ENCODE measurements around the gene MTCL1. TPM values are rescaled to one million over a fixed set of nuclear protein-coding genes. Genes with fewer than 3 reads are reported as not detected.
A peak's percentile ranks its signal among the peaks of the same experiment; 100 is the strongest.

Gene MTCL1
- total RNA-seq, 2 donors from 2014 or later: 5.4 to 7.2 TPM

GRCh38 chr18:8705961-8706790 is 820 bp downstream of the MTCL1 start:
- H3K27me3 ChIP-seq: no peaks in the 10 kb centered on the region
- peak overlapping the region; percentile 48 to 75 for H3K27ac ChIP-seq
- no peak for DNase-seq (ENCODE audit: low spot score)
- H3K36me3 ChIP-seq: no peaks in the 10 kb centered on the region
- H3K4me3 ChIP-seq: peak overlapping the region; percentile 52 to 70
- no peaks in the 10 kb centered on the region for H3K9me3 ChIP-seq
- H3K4me1 ChIP-seq: peaks cover 0 to 24% of the 10 kb centered on the region in 2 donors
- no peak for TF ChIP-seq CTCF (IDR thresholded peaks at IDR 0.05)

- no peaks in the 10 kb centered on the region for H3K36me3 ChIP-seq
- peak overlapping the region in 1 of 2 donors; percentile 48 for H3K27ac ChIP-seq
- no peaks in the 10 kb centered on the region for H3K9me3 ChIP-seq
- peak overlapping the region; percentile 52 to 70 for H3K4me3 ChIP-seq
- no peaks in the 10 kb centered on the region for H3K27me3 ChIP-seq
- TF ChIP-seq CTCF (IDR thresholded peaks at IDR 0.05): peak in 1 of 2 donors; percentile 4
- DNase-seq (ENCODE audit: low spot score): no peak
- H3K4me1 ChIP-seq: peaks cover 0 to 24% of the 10 kb centered on the region in 2 donors
These were observed 1.6 kb downstream of the MTCL1 start for GRCh38 chr18:8706791-8707555.

- no peaks in the 10 kb centered on the region for H3K36me3 ChIP-seq
- no peaks in the 10 kb centered on the region for H3K9me3 ChIP-seq
- DNase-seq (ENCODE audit: low spot score): no peak
- no peak for TF ChIP-seq CTCF (IDR thresholded peaks at IDR 0.05)
- H3K27me3 ChIP-seq: no peaks in the 10 kb centered on the region
- peaks cover 0 to 24% of the 10 kb centered on the region in 2 donors for H3K4me1 ChIP-seq
- H3K27ac ChIP-seq: no peak overlapping the region
- H3K4me3 ChIP-seq: peak overlapping the region in 1 of 2 donors; percentile 70
These were observed 2.4 kb downstream of the MTCL1 start for GRCh38 chr18:8707556-8708300.

- no peak for TF ChIP-seq CTCF (IDR thresholded peaks at IDR 0.05)
- no peak for DNase-seq (ENCODE audit: low spot score)
- no peak overlapping the region for H3K4me3 ChIP-seq
- H3K27ac ChIP-seq: no peak overlapping the region
- H3K27me3 ChIP-seq: no peaks in the 10 kb centered on the region
- no peaks in the 10 kb centered on the region for H3K9me3 ChIP-seq
- no peaks in the 10 kb centered on the region for H3K36me3 ChIP-seq
- peaks cover 0 to 22% of the 10 kb centered on the region in 2 donors for H3K4me1 ChIP-seq
These were observed 3.3 kb downstream of the MTCL1 start for GRCh38 chr18:8708670-8709069.

- Histone ChIP-seq H3K9me3 (no peaks in the 10 kb centered on the region), H3K4me1 (peaks cover 0 to 14% of the 10 kb centered on the region in 2 donors), H3K27me3 (no peaks in the 10 kb centered on the region), H3K4me3 (no peak overlapping the region), H3K36me3 (no peaks in the 10 kb centered on the region), H3K27ac (no peak overlapping the region)
- TF ChIP-seq CTCF (IDR thresholded peaks at IDR 0.05): no peak
- no peak for DNase-seq (ENCODE audit: low spot score)
These were observed 4.1 kb downstream of the MTCL1 start for GRCh38 chr18:8709248-8710059.
